GM21717 (cell line): ENCODE data around the gene KCNQ2.

ENCODE experiments used
- ATAC-seq: cut with Tn5 transposase; IDR thresholded peaks from one replicate; pipeline ENCODE4 v1.9.1; 2021; ENCODE audit warnings: mild to moderate bottlenecking, moderate library complexity; ENCODE audit not compliant: unreplicated experiment

KCNQ2 gene

GRCh38 chr20:63471717-63471980 is 806 bp downstream of the KCNQ2 start:
- ATAC-seq, result no peak

DNA sequence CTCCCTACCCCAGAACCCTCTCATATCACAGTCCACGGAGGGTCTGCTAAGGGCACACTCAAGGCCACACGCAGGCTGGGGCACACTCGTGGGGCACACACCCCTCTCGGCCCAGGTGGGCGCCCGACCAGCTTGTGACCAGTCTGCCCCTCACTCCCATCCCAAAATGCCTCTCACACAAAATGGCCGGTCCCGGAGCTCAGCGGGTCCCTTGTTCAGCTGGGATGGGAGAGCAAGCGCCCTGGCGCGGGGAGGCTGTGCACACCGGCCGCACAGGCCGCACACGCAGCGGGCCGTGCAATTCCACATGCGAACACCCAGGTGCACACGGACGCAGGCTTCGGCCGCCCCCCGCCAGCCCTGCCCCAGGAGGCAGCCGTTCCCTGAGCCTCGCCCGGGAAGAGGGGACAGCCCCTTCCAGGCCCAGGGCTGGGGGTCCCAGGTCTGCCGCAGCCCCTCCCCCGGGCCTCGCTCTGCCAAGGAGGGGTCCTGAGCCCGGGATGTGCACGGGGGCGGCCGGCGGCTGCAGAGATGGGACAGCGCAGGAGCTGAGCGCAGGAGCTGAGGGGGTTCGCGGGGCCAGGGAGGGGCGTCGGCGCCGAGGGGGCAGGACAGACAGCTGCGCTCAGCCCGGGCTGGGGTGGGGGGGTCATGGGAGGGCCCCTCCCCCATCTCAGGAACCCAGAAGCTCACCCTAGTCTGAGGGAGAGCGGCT is 1.3 kb downstream of the KCNQ2 start:
- ATAC-seq, result no peak

DNA sequence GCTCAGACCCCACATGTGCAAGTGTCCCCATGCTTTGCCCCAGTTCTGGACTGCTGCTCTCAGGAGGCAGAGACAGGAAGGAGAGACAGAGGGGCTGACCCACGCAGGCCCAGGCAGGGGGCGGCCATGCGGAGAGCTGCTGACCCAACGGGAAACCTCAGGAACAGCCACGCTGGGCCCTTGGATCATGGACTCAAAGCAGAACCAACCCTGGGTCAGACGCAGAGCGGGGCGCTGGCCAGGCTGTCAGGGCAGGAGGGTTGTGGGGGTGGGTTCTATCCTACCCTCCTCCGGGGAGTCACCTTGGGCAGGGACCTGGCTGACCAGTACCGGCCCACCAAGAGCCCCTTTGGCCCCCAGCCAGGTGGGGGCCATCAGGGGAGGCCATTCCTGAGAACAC is 2.0 kb downstream of the KCNQ2 start:
- no peak for ATAC-seq

GRCh38 chr20:63469713-63470101 is 2.7 kb downstream of the KCNQ2 start:
- ATAC-seq, result no peak

- no peak for ATAC-seq
Measured at GRCh38 chr20:63469019-63469712, 3.3 kb downstream of the KCNQ2 start.

DNA sequence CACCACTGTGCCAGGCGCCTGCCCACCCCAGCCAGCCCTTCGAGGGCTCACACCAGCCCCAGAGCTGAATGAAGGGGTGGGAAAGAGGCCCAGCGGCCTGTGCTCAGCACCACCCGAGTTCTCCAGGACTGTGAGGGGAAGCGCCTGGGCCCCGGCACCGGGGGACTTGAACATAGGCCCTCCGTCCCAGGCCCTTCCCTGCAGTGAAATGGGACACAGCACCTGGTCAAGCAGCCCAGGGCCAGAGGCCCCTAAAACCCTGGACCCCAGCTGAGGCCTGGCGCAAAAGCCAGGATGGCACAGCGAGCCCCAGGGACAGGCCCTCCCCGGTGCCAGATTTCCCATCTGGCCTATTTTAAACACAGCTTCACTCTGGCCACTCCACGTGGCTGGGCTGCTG is 4.0 kb downstream of the KCNQ2 start:
- no peak for ATAC-seq

- ATAC-seq, result no peak
Measured at GRCh38 chr20:63467294-63468083, 5.0 kb downstream of the KCNQ2 start.

DNA sequence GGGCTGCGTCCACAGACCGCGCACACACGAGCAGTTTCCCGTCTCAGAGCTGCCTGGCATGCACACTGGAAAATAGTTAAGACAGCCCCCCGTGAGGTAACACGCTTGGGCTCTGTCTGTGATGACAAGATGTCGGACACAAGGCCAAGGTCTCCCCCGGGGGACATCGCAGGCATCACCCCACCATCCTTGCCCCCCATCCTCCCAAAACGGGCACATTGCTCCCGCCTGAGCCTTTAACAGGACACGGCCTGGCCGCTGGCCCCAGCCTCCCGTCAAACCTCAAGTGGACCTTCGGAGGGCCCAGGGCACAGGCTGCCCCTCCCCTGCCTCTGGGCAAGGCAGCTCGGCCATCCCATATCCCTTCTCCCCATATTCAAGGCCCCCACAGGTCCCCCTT is 5.6 kb downstream of the KCNQ2 start:
- no peak for ATAC-seq

GRCh38 chr20:63466250-63466825 is 6.1 kb downstream of the KCNQ2 start:
- ATAC-seq, result no peak

DNA sequence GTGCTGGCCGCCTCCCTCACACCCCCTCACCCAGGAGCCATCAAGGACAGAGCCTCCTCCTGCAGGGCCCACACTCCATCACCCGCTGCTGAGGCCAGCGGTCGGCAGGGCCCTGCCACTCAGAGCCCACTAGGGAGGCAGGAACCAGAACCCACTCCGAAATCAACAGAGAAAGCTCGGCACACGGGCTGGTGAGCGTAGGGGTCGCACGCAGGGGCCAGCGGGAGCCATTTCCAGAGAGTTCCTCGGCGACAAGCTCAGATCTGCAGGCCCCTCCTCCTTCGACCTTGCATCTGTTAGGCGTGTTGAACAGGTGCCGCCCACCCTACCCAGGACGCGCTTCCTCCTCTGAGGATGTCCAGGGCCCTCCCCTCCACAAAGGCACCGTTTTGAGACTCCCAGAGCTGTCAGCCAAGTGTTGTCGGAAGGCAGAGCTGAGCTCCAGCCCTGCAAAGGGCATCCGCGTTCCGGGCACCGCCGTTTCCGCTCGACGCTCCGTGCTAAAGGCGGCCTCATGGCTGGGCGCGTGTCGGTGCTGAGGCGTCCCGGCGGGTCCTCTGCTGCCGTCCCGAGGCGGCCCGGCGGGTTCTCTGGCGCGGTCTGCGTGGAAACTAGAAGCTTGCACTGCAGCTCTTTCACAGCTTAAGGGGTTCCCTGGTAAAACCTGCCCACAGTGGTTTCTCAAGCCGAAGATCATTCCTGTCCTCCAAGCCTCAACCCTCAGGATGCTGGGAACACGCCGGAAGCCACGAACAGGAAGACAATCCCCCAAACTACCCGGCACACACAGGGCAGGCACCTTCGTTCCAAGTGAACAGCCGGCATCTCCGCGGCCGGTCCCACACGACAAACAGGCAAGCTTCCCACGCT is 6.8 kb downstream of the KCNQ2 start:
- no peak for ATAC-seq

DNA sequence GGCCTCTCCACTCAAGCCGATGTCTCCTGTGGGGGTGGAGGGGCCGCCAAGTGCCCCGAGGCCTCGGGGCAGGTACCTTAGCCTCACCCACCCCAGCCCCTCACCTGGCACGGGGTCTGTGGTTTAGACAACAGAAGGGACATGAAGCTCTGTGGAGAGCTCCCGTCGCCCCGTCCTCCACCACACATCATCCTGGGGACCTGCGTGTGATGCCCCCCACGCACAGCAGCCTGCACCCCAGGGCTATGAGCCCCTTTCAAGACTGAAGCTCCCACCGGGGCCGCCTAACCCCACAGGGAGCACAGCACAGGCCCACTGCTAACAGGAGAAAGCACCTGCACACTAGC is 8.2 kb downstream of the KCNQ2 start:
- no peak for ATAC-seq

- ATAC-seq, result no peak
Measured at GRCh38 chr20:63463400-63464288, 8.8 kb downstream of the KCNQ2 start.

- no peak for ATAC-seq
Measured at GRCh38 chr20:63462244-63462643, 10.2 kb downstream of the KCNQ2 start.

DNA sequence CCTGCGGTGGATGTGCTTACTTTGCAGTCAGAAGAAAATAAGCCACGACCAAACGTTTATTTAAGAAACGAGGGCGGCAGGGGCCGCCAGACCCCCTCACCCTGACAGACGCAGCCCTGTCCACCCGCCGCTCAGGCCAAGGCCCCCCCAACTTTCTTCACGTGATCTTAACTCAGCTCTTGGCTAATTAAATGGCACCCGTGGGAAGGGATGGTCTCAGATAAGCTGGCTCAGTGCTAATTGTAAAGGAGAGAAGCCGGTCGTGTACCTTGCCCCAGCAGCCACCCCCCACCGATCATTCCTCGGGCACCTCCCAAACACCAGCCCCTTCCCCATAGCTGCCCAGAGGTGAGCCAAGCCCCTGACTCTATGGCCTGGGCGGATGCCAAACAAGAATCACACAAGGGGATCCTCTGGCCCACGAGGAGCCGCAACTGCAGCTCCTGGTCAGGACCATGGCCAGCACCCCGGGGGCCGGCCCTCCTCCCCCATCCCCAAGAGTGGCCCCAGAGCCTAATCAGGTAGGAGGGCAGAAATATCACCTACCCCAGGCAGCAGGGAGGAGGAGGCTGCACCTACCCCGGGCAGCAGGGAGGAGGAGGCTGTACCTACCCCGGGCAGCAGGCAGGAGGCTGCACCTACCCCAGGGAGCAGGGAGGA is 11.2 kb downstream of the KCNQ2 start:
- ATAC-seq, result no peak

- no peak for ATAC-seq
Measured at GRCh38 chr20:63459070-63459380, 13.4 kb downstream of the KCNQ2 start.

GRCh38 chr20:63458170-63459069 is 14.0 kb downstream of the KCNQ2 start:
- no peak for ATAC-seq

DNA sequence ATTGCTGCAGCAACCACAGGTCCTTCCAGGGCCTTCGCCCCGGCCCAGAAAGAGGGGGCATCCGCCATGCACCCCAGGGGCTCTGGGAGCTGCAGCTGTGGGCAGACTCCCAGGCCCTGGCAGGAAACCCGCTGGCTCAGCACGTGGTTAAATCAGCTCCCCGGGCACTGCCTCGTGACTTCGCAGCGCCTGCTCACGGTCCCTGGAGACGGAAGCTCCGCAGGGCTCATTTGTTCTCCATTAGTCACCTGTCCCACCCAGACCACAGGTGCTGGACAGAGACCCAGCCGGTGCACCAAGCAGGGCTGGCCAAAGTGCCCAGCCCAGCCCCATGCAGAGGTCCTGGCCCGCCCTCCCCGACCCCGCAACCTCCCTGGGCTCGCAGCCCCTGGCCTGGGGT is 14.7 kb downstream of the KCNQ2 start:
- no peak for ATAC-seq

DNA sequence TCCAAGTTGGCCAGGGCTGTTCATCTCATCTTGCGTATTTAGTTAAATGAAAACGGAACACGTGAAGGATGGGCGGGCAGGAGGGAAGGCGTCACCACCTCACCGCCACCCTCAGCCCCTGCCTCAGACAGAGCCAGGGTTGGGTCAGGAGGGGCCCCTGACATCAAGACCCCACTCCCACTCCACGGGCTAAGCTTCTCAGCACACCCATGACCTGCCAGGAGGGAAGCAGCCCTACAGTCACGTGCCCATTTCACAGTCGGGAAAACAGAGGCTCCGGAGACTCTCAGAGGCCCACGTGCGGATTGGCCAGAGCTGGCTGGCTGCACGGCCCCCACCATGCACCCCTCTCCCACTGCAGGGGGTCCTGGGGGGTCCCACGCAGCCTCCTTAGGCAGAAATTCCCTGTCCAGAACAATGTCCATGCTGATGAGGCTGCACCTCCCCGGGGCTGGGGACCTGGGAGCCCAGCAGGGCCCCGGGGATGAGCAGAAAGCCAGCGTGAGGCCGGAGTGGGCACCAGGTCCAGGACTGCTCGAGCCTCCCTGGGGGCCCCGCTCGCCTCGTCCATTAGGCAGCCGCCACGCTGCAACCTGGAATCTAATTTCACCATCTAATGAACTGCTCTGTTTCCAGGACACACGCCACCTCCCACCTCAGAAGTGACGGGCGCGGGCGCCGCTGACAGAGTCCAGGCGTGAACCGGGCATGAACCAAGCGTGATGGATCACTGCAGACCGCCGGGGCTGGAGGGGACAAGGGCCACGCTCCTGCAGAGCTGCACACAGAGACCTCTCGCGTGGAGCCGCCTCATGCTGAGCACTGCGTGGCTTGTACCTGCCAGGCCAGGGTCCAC is 15.8 kb downstream of the KCNQ2 start:
- ATAC-seq, result no peak
